ENCODE results near the gene KLK2.

Gene KLK2

GRCh38 chr19:50851620-50852019 lies 21.6 kb upstream of the KLK2 start:
- DNase-seq = no peak

- DNase-seq = no peak
Observed at GRCh38 chr19:50854636-50855410, 18.4 kb upstream of the KLK2 start, which contains the start of gene KLK3. Gene KLK3, plus strand, starts transcription at chr19:50854915. Its CDS starts 41 bp downstream, at chr19:50854956.

- DNase-seq = no peak
Observed at GRCh38 chr19:50857366-50857765, 15.9 kb upstream of the KLK2 start.

GRCh38 chr19:50858886-50859285 lies 14.4 kb upstream of the KLK2 start:
- DNase-seq = peak; percentile 15

GRCh38 chr19:50859849-50860248 lies 13.4 kb upstream of the KLK2 start:
- DNase-seq = no peak

- DNase-seq = no peak
Observed at GRCh38 chr19:50861010-50861409, 12.2 kb upstream of the KLK2 start.

- DNase-seq = no peak
Observed at GRCh38 chr19:50861496-50862286, 11.5 kb upstream of the KLK2 start.

- DNase-seq = no peak
Observed at GRCh38 chr19:50869479-50869878, 3.8 kb upstream of the KLK2 start.

- no peak for DNase-seq
Observed at GRCh38 chr19:50870417-50871089, 2.7 kb upstream of the KLK2 start.

- no peak for DNase-seq
Observed at GRCh38 chr19:50874211-50874610, 972 bp downstream of the KLK2 start.

GRCh38 chr19:50875795-50876422 lies 2.7 kb downstream of the KLK2 start:
- no peak for DNase-seq

GRCh38 chr19:50876456-50876855 lies 3.2 kb downstream of the KLK2 start:
- no peak for DNase-seq

- DNase-seq = no peak
Observed at GRCh38 chr19:50877338-50877737, 4.1 kb downstream of the KLK2 start.

GRCh38 chr19:50878851-50879250 lies 5.6 kb downstream of the KLK2 start:
- no peak for DNase-seq

GRCh38 chr19:50880241-50880640 lies 7.0 kb downstream of the KLK2 start:
- DNase-seq = no peak

- no peak for DNase-seq
Observed at GRCh38 chr19:50882188-50882587, 8.9 kb downstream of the KLK2 start.

GRCh38 chr19:50889638-50890037 lies 16.4 kb downstream of the KLK2 start:
- no peak for DNase-seq

GRCh38 chr19:50890422-50891252 lies 17.4 kb downstream of the KLK2 start:
- DNase-seq = no peak

GRCh38 chr19:50891253-50891625 lies 18.0 kb downstream of the KLK2 start:
- DNase-seq = no peak

- DNase-seq = no peak
Observed at GRCh38 chr19:50893047-50893736, 20.0 kb downstream of the KLK2 start.

- DNase-seq = no peak
Observed at GRCh38 chr19:50894478-50895356, 21.5 kb downstream of the KLK2 start.
